ENCODE measurements around the gene PDE3B.

DNA sequence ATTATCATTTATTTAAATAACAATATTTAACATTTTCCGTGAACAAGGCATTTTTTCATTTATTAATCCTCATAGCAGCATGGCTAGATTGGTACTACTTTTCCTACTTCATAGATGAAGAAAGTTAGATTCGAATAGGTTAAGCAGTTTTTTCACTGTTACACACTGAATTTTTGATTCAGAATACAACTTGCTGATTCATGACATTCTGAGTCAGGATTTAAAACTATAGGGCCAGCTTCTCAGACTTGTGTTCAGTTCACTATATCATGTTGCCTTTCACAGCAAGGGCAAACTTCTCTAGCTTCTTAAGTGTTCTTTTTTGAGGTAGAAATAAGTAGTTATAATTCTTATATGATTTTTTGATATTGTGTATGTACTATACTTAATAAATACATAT, 216.9 kb downstream of the PDE3B start:
- TF ChIP-seq, protein P1, sequence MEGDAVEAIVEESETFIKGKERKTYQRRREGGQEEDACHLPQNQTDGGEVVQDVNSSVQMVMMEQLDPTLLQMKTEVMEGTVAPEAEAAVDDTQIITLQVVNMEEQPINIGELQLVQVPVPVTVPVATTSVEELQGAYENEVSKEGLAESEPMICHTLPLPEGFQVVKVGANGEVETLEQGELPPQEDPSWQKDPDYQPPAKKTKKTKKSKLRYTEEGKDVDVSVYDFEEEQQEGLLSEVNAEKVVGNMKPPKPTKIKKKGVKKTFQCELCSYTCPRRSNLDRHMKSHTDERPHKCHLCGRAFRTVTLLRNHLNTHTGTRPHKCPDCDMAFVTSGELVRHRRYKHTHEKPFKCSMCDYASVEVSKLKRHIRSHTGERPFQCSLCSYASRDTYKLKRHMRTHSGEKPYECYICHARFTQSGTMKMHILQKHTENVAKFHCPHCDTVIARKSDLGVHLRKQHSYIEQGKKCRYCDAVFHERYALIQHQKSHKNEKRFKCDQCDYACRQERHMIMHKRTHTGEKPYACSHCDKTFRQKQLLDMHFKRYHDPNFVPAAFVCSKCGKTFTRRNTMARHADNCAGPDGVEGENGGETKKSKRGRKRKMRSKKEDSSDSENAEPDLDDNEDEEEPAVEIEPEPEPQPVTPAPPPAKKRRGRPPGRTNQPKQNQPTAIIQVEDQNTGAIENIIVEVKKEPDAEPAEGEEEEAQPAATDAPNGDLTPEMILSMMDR (IDR thresholded peaks at IDR 0.05), result no peak
- no peak for TF ChIP-seq POLR2A (IDR thresholded peaks at IDR 0.05)

All from breast epithelium (tissue), 3 donors.